CD4-positive, alpha-beta T cell treated with Interleukin-2 at 100 ng/mL for 4 hours (primary cell): ENCODE results near the gene MTA2.
A peak's percentile ranks its signal among the peaks of the same experiment; 100 is the strongest.

Source experiments
- DNase-seq: peaks from one replicate; pipeline ENCODE4 v3.0.0-alpha.2; 2020; ENCODE audit warnings: low spot score

The MTA2 gene

DNA sequence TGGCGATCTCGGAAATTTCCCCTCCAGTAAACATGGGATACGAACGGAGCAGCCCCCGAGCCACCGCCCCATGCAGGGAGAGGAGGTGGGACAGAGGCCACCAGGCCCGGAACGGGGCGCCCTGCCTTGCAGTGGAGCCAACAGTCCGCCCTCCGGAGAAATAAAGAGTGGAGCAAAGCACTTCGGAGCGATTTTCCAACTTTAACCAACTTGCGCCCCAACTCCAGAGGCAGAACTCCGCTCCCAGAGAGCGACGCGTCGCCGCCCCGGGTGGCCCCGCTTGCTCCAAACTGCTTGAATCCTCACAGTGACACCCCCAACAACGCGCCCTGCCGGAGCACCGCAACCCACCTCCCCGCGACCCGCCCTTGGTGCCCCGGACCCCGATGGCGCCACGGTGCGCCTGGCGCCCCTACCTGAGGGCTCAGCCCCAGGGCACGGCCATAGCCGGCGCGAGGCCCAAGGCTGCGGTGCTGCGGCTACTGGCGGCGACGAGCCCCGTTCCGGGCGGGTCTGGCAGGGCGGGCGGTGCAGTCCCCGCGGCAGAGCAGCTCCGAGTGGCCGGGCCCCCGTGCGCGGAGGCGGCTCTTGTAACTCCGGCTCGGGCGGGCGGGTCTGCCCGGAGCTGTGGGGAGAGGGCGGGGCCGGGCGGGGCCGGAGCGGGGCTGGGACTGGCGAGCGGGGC is 55.3 kb downstream of the MTA2 start, which contains the start of gene AHNAK:
Gene AHNAK (minus strand): TSS at position 563 of the 685 bp plus-strand sequence. CDS start 10,708 bp downstream, outside the sequence.
- DNase-seq: peak; percentile 85

GRCh38 chr11:62545437-62546243 is 56.0 kb downstream of the MTA2 start:
- peak; percentile 82 for DNase-seq

DNA sequence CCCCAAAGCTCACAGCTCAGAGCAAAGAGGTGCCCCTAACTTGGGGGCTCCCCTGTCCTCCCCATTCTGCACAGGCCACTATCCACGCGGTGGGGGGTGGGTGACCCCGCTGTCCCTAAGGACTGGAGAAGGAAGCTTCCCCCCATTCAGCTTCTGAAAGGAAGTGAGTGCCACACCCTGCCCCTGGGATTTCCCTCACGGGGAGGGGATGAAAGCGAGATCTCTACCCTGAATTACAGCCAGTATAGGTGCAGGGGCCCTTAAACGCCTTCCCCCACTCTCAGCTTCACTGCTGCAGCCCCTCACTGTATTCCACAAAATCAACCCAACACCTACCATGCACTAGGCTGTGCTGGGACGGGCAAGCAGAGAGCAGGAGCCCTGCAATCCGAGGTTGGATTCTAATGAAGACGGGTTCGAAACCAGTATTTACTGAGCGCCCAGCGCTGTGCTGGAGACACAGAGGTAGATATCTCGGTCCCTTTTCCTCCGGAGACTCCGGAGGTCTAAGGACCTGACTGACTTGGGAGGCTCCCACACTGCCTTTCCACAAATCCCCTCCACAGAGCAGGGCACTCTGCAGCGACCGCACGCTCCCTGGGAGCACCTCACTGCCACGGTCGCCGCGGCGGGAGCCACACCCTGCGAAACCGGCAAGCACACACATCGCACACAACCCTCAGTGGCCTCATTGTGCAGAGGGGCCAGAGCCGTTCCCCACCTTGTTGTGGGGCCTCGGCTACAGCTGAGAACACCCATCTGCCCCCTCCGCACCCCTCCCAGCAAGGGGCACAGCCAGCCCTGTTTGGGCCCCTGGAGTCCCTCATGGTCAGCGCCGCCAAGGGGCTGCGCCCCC is 56.9 kb downstream of the MTA2 start:
- DNase-seq: peak; percentile 50

- DNase-seq: no peak
Measured at GRCh38 chr11:62543680-62544444, 57.8 kb downstream of the MTA2 start.
